NCI-H82 treated with DMSO at 0.1 percent for 48 hours (cell line): ENCODE data around the gene TST.

Experiments
- DNase-seq: peaks from one replicate; lab custom pipeline; 2025; ENCODE audit not compliant: unreplicated experiment; lab: John Stamatoyannopoulos, UW

TST gene

DNA sequence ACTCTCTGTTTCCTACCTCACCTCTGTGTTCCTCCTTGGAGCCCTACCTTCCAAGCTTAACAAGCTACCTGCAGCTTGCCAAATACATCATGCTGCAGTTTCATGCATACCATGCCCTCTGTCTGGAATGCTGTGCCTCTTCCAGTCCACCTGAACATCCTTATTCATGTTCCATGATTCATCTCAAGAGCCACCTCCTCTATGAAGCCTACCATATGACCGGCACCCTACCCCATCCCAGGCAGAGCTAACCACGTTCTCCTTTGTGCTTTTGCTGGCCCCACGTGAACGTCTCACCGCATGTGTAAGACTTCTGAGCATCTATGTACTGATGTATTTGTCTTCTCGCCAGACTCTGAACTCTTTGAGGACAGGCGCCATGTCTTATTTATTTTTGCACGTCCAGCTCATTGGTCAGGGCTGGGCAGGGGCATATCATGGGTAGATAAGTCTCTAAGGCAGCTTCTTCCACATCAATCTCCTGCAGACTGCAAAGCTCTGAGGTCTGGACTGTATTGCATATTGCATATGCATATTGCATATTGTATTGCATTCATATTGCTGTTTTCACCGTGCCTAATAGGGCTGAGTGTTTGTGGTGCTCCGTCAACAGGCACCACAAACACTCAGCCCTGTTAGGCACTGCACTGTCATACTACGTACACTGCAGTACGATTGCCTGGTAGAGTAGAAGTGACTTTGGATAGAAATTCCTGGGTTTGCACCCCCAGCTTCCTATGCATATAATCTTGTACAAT is 31.0 kb downstream of the TST start:
- DNase-seq: no peak

DNA sequence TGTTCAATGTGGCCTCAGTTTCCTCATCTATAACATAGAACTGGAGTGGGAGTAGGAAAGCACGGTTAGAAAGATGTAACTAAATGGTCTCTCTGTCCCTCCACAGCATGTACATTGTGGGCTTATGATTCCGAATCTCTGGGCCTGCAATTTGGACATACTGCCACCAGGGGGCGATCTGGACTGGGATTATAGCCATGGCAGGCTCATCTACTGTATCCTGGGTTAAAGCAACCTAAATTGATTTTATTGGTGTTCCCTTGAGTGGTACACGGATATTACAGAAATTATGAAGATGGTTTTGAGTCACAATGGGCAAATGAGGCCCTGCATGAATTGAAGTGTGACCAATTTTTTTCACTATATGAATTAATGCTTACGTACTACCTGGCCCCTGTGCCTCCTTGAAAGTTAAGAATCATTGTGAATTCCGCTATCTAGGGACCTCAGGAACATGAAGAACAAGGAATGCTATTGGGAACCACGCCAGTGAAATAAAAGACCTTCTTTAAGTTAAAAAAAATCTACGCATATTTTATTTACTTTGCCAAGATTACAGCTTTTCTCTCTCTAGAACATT is 32.9 kb downstream of the TST start:
- DNase-seq: no peak

DNA sequence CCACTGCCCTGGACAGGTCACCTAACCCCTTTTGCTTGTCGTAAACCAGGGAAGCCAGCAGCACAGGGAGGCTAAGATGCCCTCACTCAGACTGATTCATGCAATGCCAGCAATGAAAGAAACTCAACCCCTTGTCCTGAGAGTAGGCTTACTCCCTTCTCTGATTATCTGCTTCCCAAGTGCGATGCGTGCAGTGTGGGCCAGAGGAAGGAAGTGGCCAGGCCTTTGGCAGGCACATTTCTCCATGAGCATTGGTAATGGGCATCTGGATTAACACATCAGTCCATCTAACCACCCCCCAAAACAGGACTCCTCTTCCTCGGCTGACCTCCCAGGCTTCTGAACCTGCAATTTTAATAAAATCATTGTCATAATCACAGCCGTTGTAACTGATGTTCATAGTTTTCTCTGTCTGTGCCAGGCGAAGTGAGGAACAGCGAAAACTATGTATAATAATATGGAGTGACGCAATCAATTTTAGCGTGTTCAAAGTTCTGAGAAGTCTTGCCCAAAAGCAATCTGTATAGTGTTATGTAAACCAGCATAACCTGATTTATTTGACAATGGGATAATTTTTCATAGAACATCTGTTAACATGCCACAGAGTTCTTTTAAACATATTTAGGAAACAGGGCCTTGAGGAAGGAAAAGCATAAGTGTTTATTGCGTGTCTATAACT is 33.9 kb downstream of the TST start:
- no peak for DNase-seq

DNA sequence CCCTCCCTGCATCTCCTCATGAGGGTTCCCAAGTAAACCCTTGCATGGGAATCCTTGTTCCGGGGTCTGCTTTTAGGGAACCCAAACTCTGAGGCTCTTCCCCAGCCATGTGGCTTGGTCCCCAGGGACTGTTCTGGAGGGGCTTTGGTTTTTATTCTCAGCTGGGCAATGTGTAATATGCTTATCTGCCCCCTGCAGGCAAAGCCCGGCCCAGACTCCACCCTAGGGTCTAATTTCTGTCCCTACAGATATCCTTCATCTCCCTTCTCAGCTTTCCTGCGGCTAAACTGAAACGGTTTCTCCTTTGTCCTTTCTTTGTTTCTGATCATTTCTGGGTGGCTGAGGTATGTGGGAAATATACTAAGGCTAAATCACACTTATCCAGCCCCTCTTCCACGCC is 37.1 kb downstream of the TST start:
- peak; percentile 12 for DNase-seq

DNA sequence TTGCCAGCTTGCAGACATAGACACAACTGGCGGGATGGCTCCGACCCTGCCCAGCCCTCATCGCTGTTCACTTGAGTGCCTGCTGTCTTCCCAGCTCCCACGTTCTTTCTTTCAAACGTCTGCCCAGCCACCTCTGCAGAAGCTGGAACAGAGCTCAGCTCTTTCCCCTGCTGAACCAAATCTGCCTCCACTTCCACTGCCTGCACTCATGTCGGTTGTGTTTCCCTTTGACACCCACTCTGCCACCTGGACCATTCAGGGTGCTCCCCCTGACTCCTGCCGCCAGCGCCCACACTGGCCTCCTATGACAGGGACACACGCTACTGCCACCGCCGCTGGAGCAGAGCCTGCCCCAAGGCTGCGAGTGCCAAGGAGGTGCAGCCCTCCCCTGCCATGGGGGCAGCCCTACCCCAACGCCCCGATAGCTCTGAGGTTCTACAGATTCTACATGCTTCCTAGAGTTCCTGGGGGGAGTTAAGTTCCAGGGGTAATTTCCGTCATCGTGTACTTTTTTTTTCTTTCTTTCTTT is 37.9 kb downstream of the TST start:
- no peak for DNase-seq

DNA sequence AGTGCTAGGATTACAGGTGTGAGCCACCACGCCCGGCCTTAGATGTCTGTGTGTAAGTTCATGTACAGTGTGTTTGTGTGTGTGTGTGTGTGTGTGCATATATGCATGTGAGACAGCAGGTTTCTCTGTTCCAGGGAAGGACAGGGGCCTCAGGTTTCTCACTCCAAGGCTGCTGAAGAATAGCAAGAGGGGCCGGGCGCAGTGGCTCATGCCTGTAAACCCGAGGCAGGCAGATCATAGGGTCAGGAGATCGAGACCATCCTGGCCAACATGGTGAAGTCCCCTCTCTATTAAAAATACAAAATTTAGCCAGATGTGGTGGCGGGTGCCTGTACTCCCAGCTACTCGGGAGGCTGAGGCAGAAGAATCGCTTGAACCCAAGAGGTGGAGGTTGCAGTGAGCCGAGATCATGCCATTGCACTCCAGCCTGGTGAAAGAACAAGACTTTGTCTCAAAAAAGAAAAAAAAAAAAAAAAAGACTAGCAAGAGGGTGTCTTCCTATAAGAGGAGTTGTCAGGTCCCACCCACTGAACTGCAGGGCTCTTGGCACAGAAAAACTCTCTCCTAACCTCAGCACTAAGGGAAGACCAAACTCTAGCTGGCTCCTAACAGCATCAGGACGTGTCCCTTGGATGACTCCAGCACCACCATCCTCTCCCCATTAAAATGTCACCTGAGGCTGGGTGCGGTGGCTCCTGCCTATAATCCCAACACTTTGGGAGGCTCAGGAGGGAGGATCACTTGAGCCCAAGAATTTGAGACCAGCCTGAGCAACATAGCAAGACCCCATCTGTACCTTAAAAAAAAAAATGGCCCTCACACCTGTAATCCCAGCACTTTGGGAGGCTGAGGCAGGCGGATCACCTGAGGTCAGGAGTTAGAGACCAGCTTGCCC is 40.0 kb downstream of the TST start:
- no peak for DNase-seq

DNA sequence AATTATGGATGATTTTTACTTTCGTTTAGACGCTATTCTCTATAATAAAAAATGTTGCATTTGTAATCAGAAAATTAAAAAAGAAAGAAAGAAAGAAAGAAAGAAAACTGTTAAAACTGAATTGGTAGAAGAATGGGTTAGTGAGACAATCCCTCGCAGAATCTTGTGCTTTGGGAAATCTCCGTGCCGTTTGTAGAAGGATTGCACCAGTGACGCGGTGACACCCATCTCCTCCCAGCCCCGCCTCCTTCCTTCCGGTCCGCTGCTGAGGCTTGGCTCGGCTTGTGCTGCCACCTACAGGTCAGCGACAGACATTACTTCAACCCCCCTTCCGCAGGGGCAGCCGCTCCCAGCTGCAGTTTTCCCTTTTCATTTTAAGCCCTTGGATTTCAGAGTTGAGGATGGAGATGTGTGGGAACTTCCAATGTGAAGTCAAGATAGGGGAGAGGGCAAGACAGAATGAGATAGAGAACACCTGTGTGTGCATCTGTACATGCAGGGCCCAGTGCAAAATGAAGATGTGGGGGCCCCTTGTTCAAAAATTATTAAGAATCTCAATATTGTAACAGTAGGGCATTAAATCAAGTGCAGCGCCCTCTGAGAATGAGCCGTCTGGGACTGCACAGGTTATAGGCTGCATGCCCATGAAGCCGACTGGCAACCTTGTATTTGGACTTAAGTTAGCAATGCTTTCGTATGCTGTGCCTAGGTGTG is 41.1 kb downstream of the TST start:
- peak; percentile 64 for DNase-seq

DNA sequence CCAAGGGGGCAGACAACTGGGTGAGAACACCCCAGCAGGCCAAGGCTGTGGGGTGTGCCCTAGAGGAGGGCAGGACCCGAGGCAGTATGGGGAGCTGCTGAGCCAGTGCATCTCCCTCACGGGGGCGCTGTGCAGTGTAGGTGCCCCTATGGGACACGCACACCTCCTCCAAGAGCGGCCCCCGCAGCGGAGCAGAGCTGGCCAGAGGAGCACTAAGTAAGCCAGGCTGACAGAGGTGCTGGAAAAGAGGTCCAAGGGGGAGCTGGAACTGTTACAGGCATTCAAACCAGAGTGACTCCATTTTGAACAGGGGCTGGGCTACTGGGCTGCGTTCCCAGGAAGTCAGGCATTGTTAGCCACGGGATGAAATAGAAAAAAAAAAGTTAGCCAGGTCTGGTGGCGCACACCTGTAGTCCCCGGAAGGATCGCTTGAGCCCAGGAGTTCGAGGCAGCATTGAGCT is 41.8 kb downstream of the TST start:
- no peak for DNase-seq

DNA sequence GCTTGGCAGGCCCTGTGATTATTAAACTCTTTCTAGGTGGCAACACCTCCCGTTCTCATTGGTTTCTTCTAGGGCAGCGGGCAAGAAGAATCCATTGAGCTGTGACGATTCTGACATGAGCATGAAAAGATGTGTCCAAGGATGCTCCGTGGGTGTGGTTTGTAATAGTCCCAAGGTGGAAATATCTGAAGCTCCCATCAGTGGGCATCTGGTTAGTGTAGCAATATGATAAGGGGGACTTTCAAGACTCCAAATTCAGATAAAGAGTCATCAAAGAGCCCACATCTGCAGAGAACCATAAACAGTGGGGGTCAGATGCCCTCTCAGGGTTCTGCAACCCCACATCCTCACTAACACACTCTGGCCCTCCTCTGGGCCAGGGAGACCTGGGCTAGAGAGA is 42.6 kb downstream of the TST start:
- no peak for DNase-seq

DNA sequence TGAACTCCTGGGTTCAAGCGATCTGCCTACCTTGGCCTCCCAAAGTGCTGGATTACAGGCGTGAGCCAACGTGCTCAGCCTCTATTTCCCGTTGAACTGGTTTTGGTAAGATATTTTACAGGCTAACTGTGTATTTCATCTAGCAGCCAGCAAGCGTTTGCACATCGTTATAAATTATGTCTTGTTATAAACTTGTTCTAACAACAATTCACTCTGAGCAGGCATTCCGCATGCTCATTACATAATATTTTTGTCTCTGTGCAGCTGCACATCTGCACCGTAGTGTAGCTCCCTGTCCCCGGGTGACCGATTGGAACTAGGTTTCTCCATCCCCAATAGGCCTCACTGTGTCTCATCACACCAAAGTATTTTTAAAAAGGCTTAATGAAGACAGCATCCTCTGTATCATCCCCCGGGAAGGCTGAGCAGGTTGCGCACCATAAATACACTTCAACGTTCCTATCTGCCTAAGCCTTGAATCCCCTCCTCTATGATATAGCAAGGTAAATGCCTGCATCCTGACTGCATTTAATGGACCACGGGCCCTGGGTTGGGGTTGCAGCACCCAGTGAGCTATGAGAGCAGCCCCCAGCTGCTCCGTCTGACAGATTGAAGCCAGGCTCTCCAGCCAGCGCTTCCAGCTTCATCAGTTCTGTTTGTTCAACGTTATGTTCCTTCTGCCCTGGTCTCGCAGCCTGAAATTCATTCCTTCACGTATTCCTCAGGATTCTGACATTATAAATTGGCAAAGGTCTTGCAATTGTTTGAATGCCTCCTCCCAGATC is 47.7 kb downstream of the TST start:
- no peak for DNase-seq

DNA sequence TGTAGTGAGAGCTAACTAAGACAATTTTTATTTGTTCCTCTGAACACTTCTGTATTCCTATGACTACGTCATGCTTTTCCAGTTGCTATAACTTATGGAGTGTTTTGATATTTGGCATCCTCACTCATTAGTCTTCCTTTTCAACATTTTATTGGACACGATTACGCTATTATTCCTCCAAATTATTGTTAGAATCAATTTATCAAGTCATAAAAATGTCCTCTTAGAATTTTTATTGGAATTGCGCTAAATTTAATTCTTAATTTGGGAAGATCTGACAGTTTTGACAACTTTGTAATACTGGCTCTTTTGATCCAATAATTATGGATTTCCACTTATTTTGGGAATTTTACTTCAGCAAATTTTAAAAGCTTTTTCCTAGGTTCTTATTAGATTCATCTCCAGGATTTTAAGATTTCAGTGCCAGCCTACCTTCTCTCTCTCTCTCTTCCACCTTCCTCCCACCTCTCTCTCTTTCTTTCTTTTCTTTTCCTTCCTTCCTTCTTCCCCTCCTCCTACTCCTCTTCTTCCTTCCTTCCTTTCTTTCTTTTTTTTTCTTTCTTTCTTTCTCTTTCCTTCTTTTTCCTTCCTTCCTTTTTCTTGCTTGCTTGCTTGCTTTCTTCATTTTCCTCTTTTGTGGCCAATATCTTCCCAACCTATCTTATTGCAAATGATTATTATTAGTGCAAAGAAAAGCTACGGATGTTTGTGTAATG is 50.8 kb downstream of the TST start:
- no peak for DNase-seq

DNA sequence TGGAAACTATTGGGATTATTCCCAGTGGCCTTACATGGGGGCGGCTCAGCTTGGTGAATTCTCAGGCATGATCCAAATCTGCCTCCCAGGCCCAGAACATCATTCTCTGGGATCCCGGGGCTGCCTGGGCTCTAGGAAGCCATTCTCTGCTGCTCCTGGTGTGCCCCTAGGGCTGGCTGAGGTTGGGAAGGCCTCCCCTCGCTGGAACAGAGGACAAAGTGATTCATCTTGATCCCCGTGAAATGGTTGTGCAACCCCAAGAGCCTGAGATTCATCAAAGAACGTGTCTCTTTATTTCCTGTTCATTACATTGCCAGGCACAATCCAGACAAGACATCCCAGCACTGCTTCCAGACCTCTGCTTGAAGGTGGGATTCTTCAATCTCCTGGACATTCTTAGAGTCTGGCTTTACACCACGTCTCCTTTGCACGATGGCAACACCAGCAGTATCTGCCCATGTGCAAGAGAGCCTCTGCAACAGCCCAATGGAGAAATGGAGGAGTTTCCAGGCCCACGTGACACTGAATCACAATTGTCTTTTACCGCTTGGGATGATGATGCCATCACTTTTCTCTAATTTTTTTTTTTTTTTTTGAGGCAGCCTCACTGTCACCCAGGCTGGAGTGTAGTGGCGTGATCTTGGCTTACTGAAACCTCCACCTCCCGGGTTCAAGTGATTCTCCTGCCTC is 52.3 kb downstream of the TST start:
- no peak for DNase-seq

DNA sequence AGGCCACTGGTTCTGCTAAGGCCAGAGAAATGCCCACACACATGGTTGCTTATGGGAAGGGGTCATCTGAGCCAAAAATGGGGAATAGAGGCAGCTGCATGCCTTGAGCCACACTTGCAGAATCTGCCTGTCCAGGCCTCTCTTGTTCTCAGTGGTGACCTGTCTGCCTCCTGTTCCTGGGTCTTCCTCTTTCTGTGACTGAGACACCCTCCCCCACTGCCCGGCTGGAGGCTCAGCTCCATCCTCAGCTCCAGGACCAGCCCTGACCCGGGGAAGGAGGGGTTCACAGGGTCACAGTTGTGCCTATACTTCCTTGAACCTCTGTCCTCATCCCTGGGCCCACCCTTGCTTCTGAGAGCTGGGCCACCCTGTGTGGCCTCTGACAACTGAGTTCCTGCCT is 53.6 kb downstream of the TST start:
- DNase-seq: no peak

DNA sequence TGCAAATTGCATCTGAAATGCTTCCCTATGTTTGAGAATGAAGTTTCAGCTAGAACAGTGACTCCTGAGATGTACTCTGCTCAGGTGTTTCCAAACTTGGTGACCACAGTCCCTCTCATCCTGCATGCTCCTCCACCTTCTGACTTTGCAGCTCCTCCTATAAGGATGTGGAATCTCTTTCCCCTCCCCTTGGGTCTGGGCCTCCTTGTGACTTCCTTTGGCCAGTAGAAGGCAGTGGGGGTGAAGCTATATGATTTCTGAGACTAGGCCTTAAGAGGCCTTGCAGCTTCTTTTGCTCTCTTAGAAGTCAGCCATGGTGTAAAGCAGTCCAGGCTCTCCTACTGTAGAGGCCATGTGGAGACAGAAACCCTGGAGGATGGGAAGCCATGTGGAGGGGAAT is 55.1 kb downstream of the TST start:
- no peak for DNase-seq

DNA sequence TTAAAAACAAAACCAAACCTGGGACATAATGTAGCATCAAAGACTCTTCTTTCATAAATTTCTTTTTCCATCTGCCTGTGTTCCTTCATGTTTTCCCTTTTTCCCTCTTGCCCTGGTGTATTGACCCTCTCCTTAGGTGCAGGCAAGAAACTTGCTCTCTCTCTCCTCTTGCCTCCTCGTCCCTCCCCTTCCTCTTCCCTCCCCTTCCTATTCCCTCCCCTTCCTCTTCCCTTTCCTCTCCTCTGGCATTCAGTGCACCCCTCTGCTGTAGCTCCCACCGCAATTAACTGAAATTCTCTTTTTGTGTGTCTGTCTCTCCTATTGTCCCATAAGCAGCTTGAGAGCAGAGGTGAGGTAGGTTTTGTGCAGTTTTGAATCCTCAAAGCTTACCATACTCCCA is 55.9 kb downstream of the TST start:
- no peak for DNase-seq

DNA sequence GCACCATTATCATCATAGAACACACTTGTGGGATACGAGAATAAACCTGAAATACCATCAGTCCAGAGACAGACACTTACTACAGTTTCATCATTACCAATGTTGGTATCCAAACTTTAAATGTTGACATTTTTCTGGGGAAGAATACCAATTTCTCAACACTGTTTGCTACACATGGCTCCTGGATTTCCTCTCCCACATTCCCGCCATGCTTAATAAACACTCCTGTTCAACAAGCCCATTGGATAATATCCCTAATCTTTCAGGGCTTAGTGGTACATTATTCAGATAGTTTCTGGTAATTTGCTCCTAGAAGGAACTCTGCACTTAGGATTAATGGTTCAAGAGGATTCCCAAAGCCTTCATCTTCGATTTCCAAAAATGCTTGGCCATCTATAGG is 57.6 kb downstream of the TST start:
- no peak for DNase-seq
